GM13976 (cell line): ENCODE measurements around the gene SLC35G3.
"Not testable (repeated sequence)": the region's sequence is repeated elsewhere in the genome, so short reads cannot be mapped to it uniquely, and the experiment has no call there.

Source experiments
- DNase-seq: peaks from one replicate; pipeline ENCODE4 v3.0.0; 2012; ENCODE audit warnings: low spot score
- CTCF ChIP-seq: IDR thresholded peaks from 2 replicates; pipeline ENCODE4 v1.5.1; 2012; ENCODE audit warnings: borderline replicate concordance, mild to moderate bottlenecking; ENCODE audit not compliant: insufficient read depth; ENCODE audit errors: extremely low read depth, missing control alignments, control extremely low read depth
- in situ Hi-C: fragments of 300-500 bp; cut with MboI; formaldehyde crosslinking; loops from one replicate; pipeline ENCODE4 v1.12.0; 2022; ENCODE audit warnings: low sequenced_read_pairs, mixed read lengths, inconsistent platforms; ENCODE audit not compliant: unreplicated experiment

SLC35G3 gene

GRCh38 chr17:35187481-35187880, 6.7 kb downstream of the SLC35G3 start:
- in situ Hi-C loops, result no loop called here
- TF ChIP-seq CTCF, result no peak
- no peak for DNase-seq

GRCh38 chr17:35185849-35186248, 8.3 kb downstream of the SLC35G3 start:
- peak; percentile 57 for DNase-seq
- no peak for TF ChIP-seq CTCF
- in situ Hi-C loops, result no loop called here

GRCh38 chr17:35184274-35184673, 9.9 kb downstream of the SLC35G3 start:
- TF ChIP-seq CTCF, result no peak
- in situ Hi-C loops, result no loop called here
- no peak for DNase-seq

- DNase-seq, result no peak
- TF ChIP-seq CTCF, result no peak
- in situ Hi-C loops, result no loop called here
Observed at GRCh38 chr17:35183332-35183731, 10.9 kb downstream of the SLC35G3 start.

GRCh38 chr17:35179379-35179778, 14.8 kb downstream of the SLC35G3 start:
- in situ Hi-C loops, DNase-seq: not testable (repeated sequence)

- no peak for TF ChIP-seq CTCF
- in situ Hi-C loops, result no loop called here
- no peak for DNase-seq
Observed at GRCh38 chr17:35176897-35177296, 17.3 kb downstream of the SLC35G3 start.

GRCh38 chr17:35175638-35176415, 18.4 kb downstream of the SLC35G3 start:
- in situ Hi-C loops, result no loop called here
- no peak for DNase-seq
- TF ChIP-seq CTCF, result no peak
